ENCODE data around the gene ARHGAP30.

ARHGAP30 gene

GRCh38 chr1:161086457-161086856, 16.8 kb upstream of the ARHGAP30 start:
- DNase-seq = no peak
- peak overlapping the region in 1 of 2 experiments; percentile 13 for H3K4ac ChIP-seq (ENCODE audit: low read depth in 1 of 2, low read length in 2 of 2)
- H3K79me1 ChIP-seq (replicated peaks; ENCODE audit: low read length, poor library complexity, severe bottlenecking) = no peaks in the 10 kb centered on the region
- no peak overlapping the region for H3K14ac ChIP-seq (ENCODE audit: low read length in 2 of 2)
- no peak overlapping the region for H3K27ac ChIP-seq (ENCODE audit: low read length, poor library complexity, severe bottlenecking)
- no peak overlapping the region for H2BK5ac ChIP-seq (ENCODE audit: low read depth, low read length, poor library complexity, severe bottlenecking)
- H4K8ac ChIP-seq (ENCODE audit: low read length) = no peak overlapping the region
- H4K91ac ChIP-seq (ENCODE audit: low read length) = no peak overlapping the region
- H3K9ac ChIP-seq (ENCODE audit: low read length) = no peak overlapping the region
- H2BK120ac ChIP-seq (ENCODE audit: low read depth, low read length) = no peak overlapping the region
- H2BK15ac ChIP-seq (ENCODE audit: low read depth, poor library complexity, severe bottlenecking) = no peak overlapping the region
- H2AK5ac ChIP-seq (ENCODE audit: low read length, severe bottlenecking) = no peak overlapping the region
- H3K36me3 ChIP-seq (ENCODE audit: control insufficient read depth in 1 of 2, insufficient read depth in 2 of 2, low read depth in 1 of 2, low read length in 2 of 2) = no peaks in the 10 kb centered on the region
- no peak overlapping the region for H2AFZ ChIP-seq (ENCODE audit: low read depth, low read length)
- H3K27me3 ChIP-seq (ENCODE audit: control insufficient read depth in 1 of 2, insufficient read depth in 1 of 2, low read length in 2 of 2) = no peaks in the 10 kb centered on the region
- no peaks in the 10 kb centered on the region for H3K9me3 ChIP-seq (ENCODE audit: control insufficient read depth, low read length)
- no peak overlapping the region for H3K4me2 ChIP-seq (ENCODE audit: low read length, poor library complexity, severe bottlenecking)
- H3K23ac ChIP-seq (ENCODE audit: low read length in 2 of 2) = no peak overlapping the region
- H3K4me1 ChIP-seq (ENCODE audit: control insufficient read depth, insufficient read depth, low read depth, low read length) = peaks cover 26% of the 10 kb centered on the region
- H3K18ac ChIP-seq (ENCODE audit: low read depth in 1 of 2, low read length in 2 of 2) = no peak overlapping the region
- H2BK12ac ChIP-seq (ENCODE audit: low read length in 2 of 2) = no peak overlapping the region
- no peak overlapping the region for H3K4me3 ChIP-seq (ENCODE audit: insufficient read depth in 1 of 2, low read depth in 1 of 2, low read length in 2 of 2)
- 69% methylated on average over 4 of the region's 4 CpGs for WGBS

GRCh38 chr1:161085165-161085564, 15.5 kb upstream of the ARHGAP30 start:
- Histone ChIP-seq H3K9ac (ENCODE audit: low read length) (peak overlapping the region; percentile 16), H4K8ac (ENCODE audit: low read length) (peak overlapping the region; percentile 27), H3K14ac (ENCODE audit: low read length in 2 of 2) (no peak overlapping the region), H3K9me3 (ENCODE audit: control insufficient read depth, low read length) (no peaks in the 10 kb centered on the region), H3K18ac (ENCODE audit: low read depth in 1 of 2, low read length in 2 of 2) (peak overlapping the region in 1 of 2 experiments; percentile 28), H4K91ac (ENCODE audit: low read length) (no peak overlapping the region), H2BK12ac (ENCODE audit: low read length in 2 of 2) (peak overlapping the region in 1 of 2 experiments; percentile 33), H2BK5ac (ENCODE audit: low read depth, low read length, poor library complexity, severe bottlenecking) (no peak overlapping the region), H2AK5ac (ENCODE audit: low read length, severe bottlenecking) (no peak overlapping the region), H2BK120ac (ENCODE audit: low read depth, low read length) (peak overlapping the region; percentile 6), H3K4me1 (ENCODE audit: control insufficient read depth, insufficient read depth, low read depth, low read length) (peaks cover 27% of the 10 kb centered on the region), H3K27me3 (ENCODE audit: control insufficient read depth in 1 of 2, insufficient read depth in 1 of 2, low read length in 2 of 2) (no peaks in the 10 kb centered on the region), H3K36me3 (ENCODE audit: control insufficient read depth in 1 of 2, insufficient read depth in 2 of 2, low read depth in 1 of 2, low read length in 2 of 2) (no peaks in the 10 kb centered on the region), H3K23ac (ENCODE audit: low read length in 2 of 2) (no peak overlapping the region), H3K4ac (ENCODE audit: low read depth in 1 of 2, low read length in 2 of 2) (no peak overlapping the region), H3K4me2 (ENCODE audit: low read length, poor library complexity, severe bottlenecking) (no peak overlapping the region), H3K79me1 (replicated peaks; ENCODE audit: low read length, poor library complexity, severe bottlenecking) (no peaks in the 10 kb centered on the region), H3K27ac (ENCODE audit: low read length, poor library complexity, severe bottlenecking) (no peak overlapping the region), H2AFZ (ENCODE audit: low read depth, low read length) (no peak overlapping the region), H3K4me3 (ENCODE audit: insufficient read depth in 1 of 2, low read depth in 1 of 2, low read length in 2 of 2) (no peak overlapping the region), H2BK15ac (ENCODE audit: low read depth, poor library complexity, severe bottlenecking) (no peak overlapping the region)
- DNase-seq = peak; percentile 51
- 31% methylated on average over 1 of the region's 2 CpGs for whole genome bisulfite sequencing

- H3K4me3 ChIP-seq (ENCODE audit: insufficient read depth in 1 of 2, low read depth in 1 of 2, low read length in 2 of 2) = no peak overlapping the region
- no peak overlapping the region for H3K14ac ChIP-seq (ENCODE audit: low read length in 2 of 2)
- H2BK120ac ChIP-seq (ENCODE audit: low read depth, low read length) = peak overlapping the region; percentile 82
- H3K4me1 ChIP-seq (ENCODE audit: control insufficient read depth, insufficient read depth, low read depth, low read length) = peaks cover 27% of the 10 kb centered on the region
- H2BK5ac ChIP-seq (ENCODE audit: low read depth, low read length, poor library complexity, severe bottlenecking) = no peak overlapping the region
- H3K27me3 ChIP-seq (ENCODE audit: control insufficient read depth in 1 of 2, insufficient read depth in 1 of 2, low read length in 2 of 2) = no peaks in the 10 kb centered on the region
- WGBS = 100% methylated on average over 1 of the region's 1 CpG
- no peak overlapping the region for H3K4me2 ChIP-seq (ENCODE audit: low read length, poor library complexity, severe bottlenecking)
- no peak overlapping the region for H2BK12ac ChIP-seq (ENCODE audit: low read length in 2 of 2)
- no peak overlapping the region for H3K23ac ChIP-seq (ENCODE audit: low read length in 2 of 2)
- H3K36me3 ChIP-seq (ENCODE audit: control insufficient read depth in 1 of 2, insufficient read depth in 2 of 2, low read depth in 1 of 2, low read length in 2 of 2) = no peaks in the 10 kb centered on the region
- no peak for DNase-seq
- no peaks in the 10 kb centered on the region for H3K9me3 ChIP-seq (ENCODE audit: control insufficient read depth, low read length)
- H4K91ac ChIP-seq (ENCODE audit: low read length) = no peak overlapping the region
- no peak overlapping the region for H3K27ac ChIP-seq (ENCODE audit: low read length, poor library complexity, severe bottlenecking)
- no peak overlapping the region for H2AK5ac ChIP-seq (ENCODE audit: low read length, severe bottlenecking)
- no peaks in the 10 kb centered on the region for H3K79me1 ChIP-seq (replicated peaks; ENCODE audit: low read length, poor library complexity, severe bottlenecking)
- no peak overlapping the region for H3K18ac ChIP-seq (ENCODE audit: low read depth in 1 of 2, low read length in 2 of 2)
- H2BK15ac ChIP-seq (ENCODE audit: low read depth, poor library complexity, severe bottlenecking) = peak overlapping the region; percentile 2
- no peak overlapping the region for H3K4ac ChIP-seq (ENCODE audit: low read depth in 1 of 2, low read length in 2 of 2)
- no peak overlapping the region for H4K8ac ChIP-seq (ENCODE audit: low read length)
- H3K9ac ChIP-seq (ENCODE audit: low read length) = no peak overlapping the region
- H2AFZ ChIP-seq (ENCODE audit: low read depth, low read length) = no peak overlapping the region
These were observed 14.9 kb upstream of the ARHGAP30 start for GRCh38 chr1:161084597-161084988.

- Histone ChIP-seq H3K36me3 (ENCODE audit: control insufficient read depth in 1 of 2, insufficient read depth in 2 of 2, low read depth in 1 of 2, low read length in 2 of 2) (no peaks in the 10 kb centered on the region), H2AK5ac (ENCODE audit: low read length, severe bottlenecking) (no peak overlapping the region), H3K18ac (ENCODE audit: low read depth in 1 of 2, low read length in 2 of 2) (peak overlapping the region; percentile 22 to 63), H3K4me1 (ENCODE audit: control insufficient read depth, insufficient read depth, low read depth, low read length) (peaks cover 26% of the 10 kb centered on the region), H3K23ac (ENCODE audit: low read length in 2 of 2) (no peak overlapping the region), H3K79me1 (replicated peaks; ENCODE audit: low read length, poor library complexity, severe bottlenecking) (no peaks in the 10 kb centered on the region), H2BK12ac (ENCODE audit: low read length in 2 of 2) (peak overlapping the region in 1 of 2 experiments; percentile 8), H3K27me3 (ENCODE audit: control insufficient read depth in 1 of 2, insufficient read depth in 1 of 2, low read length in 2 of 2) (no peaks in the 10 kb centered on the region), H4K8ac (ENCODE audit: low read length) (peak overlapping the region; percentile 91), H3K9me3 (ENCODE audit: control insufficient read depth, low read length) (no peaks in the 10 kb centered on the region), H2BK15ac (ENCODE audit: low read depth, poor library complexity, severe bottlenecking) (peak overlapping the region; percentile 92), H2AFZ (ENCODE audit: low read depth, low read length) (peak overlapping the region; percentile 30), H4K91ac (ENCODE audit: low read length) (peak overlapping the region; percentile 28), H2BK5ac (ENCODE audit: low read depth, low read length, poor library complexity, severe bottlenecking) (no peak overlapping the region), H3K4ac (ENCODE audit: low read depth in 1 of 2, low read length in 2 of 2) (peak overlapping the region in 1 of 2 experiments; percentile 9), H3K4me2 (ENCODE audit: low read length, poor library complexity, severe bottlenecking) (no peak overlapping the region), H3K14ac (ENCODE audit: low read length in 2 of 2) (no peak overlapping the region), H3K9ac (ENCODE audit: low read length) (peak overlapping the region; percentile 86), H3K4me3 (ENCODE audit: insufficient read depth in 1 of 2, low read depth in 1 of 2, low read length in 2 of 2) (no peak overlapping the region), H3K27ac (ENCODE audit: low read length, poor library complexity, severe bottlenecking) (no peak overlapping the region), H2BK120ac (ENCODE audit: low read depth, low read length) (peak overlapping the region; percentile 2)
- peak; percentile 23 for DNase-seq
- 78% methylated on average over 10 of the region's 10 CpGs for WGBS
These were observed 14.3 kb upstream of the ARHGAP30 start for GRCh38 chr1:161083748-161084596.
